Prostate gland (tissue), 2 donors: ENCODE measurements around the gene SEMA6D. TPM values are rescaled to one million over a fixed set of nuclear protein-coding genes. Genes with fewer than 3 reads are reported as not detected.

Experiments used
- DNase-seq: peaks from one replicate; pipeline ENCODE4 v3.0.0-alpha.2; 2019; ENCODE audit warnings: low spot score
- H3K27ac ChIP-seq, 2 donors: fragments of 200-600 bp; sonication (generic); 2 replicates each; pipeline ENCODE4 v1.5.1; 2017 to 2019
- H3K27me3 ChIP-seq: fragments of 200-600 bp; sonication (generic); replicated peaks from 2 replicates; pipeline ENCODE4 v1.5.1; 2019; ENCODE audit not compliant: insufficient read depth
- H3K36me3 ChIP-seq, 2 donors: fragments of 200-600 bp; sonication (generic); 1 replicate in 1 of 2; 2 replicates in 1 of 2; pipeline versions ENCODE4 v1.5.1 to v1.8.1; 2017 to 2019
- H3K4me1 ChIP-seq: fragments of 200-600 bp; sonication (generic); replicated peaks from 2 replicates; pipeline ENCODE4 v1.5.1; 2019
- H3K4me3 ChIP-seq, 2 donors: fragments of 200-600 bp; sonication (generic); 2 replicates each; pipeline ENCODE4 v1.5.1; 2017 to 2019
- H3K9me3 ChIP-seq: fragments of 200-600 bp; sonication (generic); 2 replicates; pipeline ENCODE4 v1.5.1; 2017
- CTCF ChIP-seq, 4 experiments: fragments of 200-600 bp in 2 of 4; fragments of 450-650 bp in 2 of 4; sonication (generic) in 2 of 4; IDR thresholded peaks; 1 replicate in 3 of 4; 2 replicates in 1 of 4; pipeline ENCODE4 v1.5.1; 2016 to 2019; ENCODE audit warnings: antibody characterized with exemption in 4 of 4, mild to moderate bottlenecking in 2 of 4, moderate library complexity in 2 of 4
- POLR2A ChIP-seq: fragments of 450-650 bp; IDR thresholded peaks from one replicate; pipeline ENCODE4 v1.6.1; 2016; ENCODE audit warnings: antibody characterized with exemption, mild to moderate bottlenecking
- POLR2AphosphoS5 ChIP-seq: sonication (generic); formaldehyde crosslinking; IDR thresholded peaks from one replicate; pipeline ENCODE4 v1.6.1; 2017; ENCODE audit warnings: antibody characterized with exemption
- WGBS: methylation state at CpG from one replicate; pipeline ENCODE4 v1.1.5; 2018; 5-methylcytosine and 5-hydroxymethylcytosine counted together
- intact Hi-C: fragments of 100-400 bp; cut with DNase I; formaldehyde crosslinking; loops from one replicate; pipeline ENCODE4 v1.14.2; 2022
- total RNA-seq, 2 donors: library from RNA; depleted of rRNA; stranded (reverse); fragments of >200 nt; gene quantifications; one replicate each; pipeline ENCODE4 v1.1.0, GENCODE V29; 2016

SEMA6D gene
- total RNA-seq, 2 donors from 2014 or later, result 9.8 to 18.1 TPM

GRCh38 chr15:47716516-47716915 is 789 bp upstream of the SEMA6D start:
- intact Hi-C loops, result loop anchor here (5.0 kb wide), 1 partner anchor 519 kb away; no protein-coding TSS in a partner anchor
- H3K27ac ChIP-seq, result peak overlapping the region; percentile 62 to 76
- no peaks in the 10 kb centered on the region for H3K27me3 ChIP-seq
- no peak overlapping the region for H3K4me3 ChIP-seq
- H3K4me1 ChIP-seq, result no peaks in the 10 kb centered on the region
- no peak for DNase-seq
- WGBS, result 41% methylated on average over 2 of the region's 2 CpGs
- no peak for TF ChIP-seq POLR2AphosphoS5
- H3K9me3 ChIP-seq, result no peaks in the 10 kb centered on the region
- H3K36me3 ChIP-seq, result no peaks in the 10 kb centered on the region

- no peaks in the 10 kb centered on the region for H3K27me3 ChIP-seq
- H3K4me1 ChIP-seq, result no peaks in the 10 kb centered on the region
- intact Hi-C loops, result loop anchor here (5.0 kb wide), 1 partner anchor 521 kb away; no protein-coding TSS in a partner anchor
- peak; percentile 23 for DNase-seq
- no peaks in the 10 kb centered on the region for H3K36me3 ChIP-seq
- no peak for TF ChIP-seq POLR2AphosphoS5
- TF ChIP-seq POLR2A, result no peak
- no peak for TF ChIP-seq CTCF (IDR thresholded peaks at IDR 0.05)
- under 1% methylated on average over 34 of the region's 48 CpGs for WGBS
- H3K27ac ChIP-seq, result peak overlapping the region; percentile 62 to 76
- H3K9me3 ChIP-seq, result no peaks in the 10 kb centered on the region
- H3K4me3 ChIP-seq, result peak overlapping the region; percentile 49 to 56
These were observed 1.5 kb downstream of the SEMA6D start for GRCh38 chr15:47718497-47719437.

- H3K4me3 ChIP-seq, result peak overlapping the region in 1 of 2 donors; percentile 56
- no peaks in the 10 kb centered on the region for H3K27me3 ChIP-seq
- no peak for TF ChIP-seq CTCF (IDR thresholded peaks at IDR 0.05)
- intact Hi-C loops, result loop anchor here (5.0 kb wide), 1 partner anchor 522 kb away; no protein-coding TSS in a partner anchor
- H3K27ac ChIP-seq, result peak overlapping the region in 1 of 2 donors; percentile 62
- no peaks in the 10 kb centered on the region for H3K4me1 ChIP-seq
- no peak for DNase-seq
- no peaks in the 10 kb centered on the region for H3K9me3 ChIP-seq
- H3K36me3 ChIP-seq, result no peaks in the 10 kb centered on the region
These were observed 2.4 kb downstream of the SEMA6D start for GRCh38 chr15:47719730-47720129.

- no peak for DNase-seq
- Histone ChIP-seq H3K4me1 (no peaks in the 10 kb centered on the region), H3K27me3 (no peaks in the 10 kb centered on the region)
These were observed 3.2 kb downstream of the SEMA6D start for GRCh38 chr15:47720555-47720954.

GRCh38 chr15:47721676-47722075 is 4.4 kb downstream of the SEMA6D start:
- DNase-seq, result no peak
- no peaks in the 10 kb centered on the region for H3K27me3 ChIP-seq
- H3K4me1 ChIP-seq, result no peaks in the 10 kb centered on the region
- H3K36me3 ChIP-seq, result no peaks in the 10 kb centered on the region
- no peak overlapping the region for H3K4me3 ChIP-seq
- no peaks in the 10 kb centered on the region for H3K9me3 ChIP-seq
- H3K27ac ChIP-seq, result no peak overlapping the region
- 47% methylated on average over 4 of the region's 4 CpGs for WGBS
- TF ChIP-seq CTCF (IDR thresholded peaks at IDR 0.05) (no peak), POLR2AphosphoS5 (no peak), POLR2A (no peak)
- intact Hi-C loops, result no loop called here

More at GRCh38 chr15:47720555-47720954, 3.2 kb downstream of the SEMA6D start:
- 55% methylated on average over 4 of the region's 4 CpGs for WGBS
- Histone ChIP-seq H3K4me3 (no peak overlapping the region), H3K36me3 (no peaks in the 10 kb centered on the region), H3K9me3 (no peaks in the 10 kb centered on the region), H3K27ac (no peak overlapping the region)
- intact Hi-C loops, result no loop called here
- no peak for TF ChIP-seq POLR2A

- H3K4me1 ChIP-seq, result no peaks in the 10 kb centered on the region
- H3K9me3 ChIP-seq, result no peaks in the 10 kb centered on the region
- no peak overlapping the region for H3K27ac ChIP-seq
- intact Hi-C loops, result no loop called here
- H3K4me3 ChIP-seq, result no peak overlapping the region
- no peaks in the 10 kb centered on the region for H3K36me3 ChIP-seq
- WGBS, result 96% methylated on average over 2 of the region's 2 CpGs
- no peak for TF ChIP-seq POLR2AphosphoS5
- no peak for TF ChIP-seq POLR2A
- TF ChIP-seq CTCF (IDR thresholded peaks at IDR 0.05), result no peak
- no peak for DNase-seq
- H3K27me3 ChIP-seq, result no peaks in the 10 kb centered on the region
These were observed 7.0 kb downstream of the SEMA6D start for GRCh38 chr15:47724346-47724745.
